Progenitor cell of endocrine pancreas (in vitro differentiated cells): ENCODE data around the gene LHFPL6. TPM values are rescaled to one million over a fixed set of nuclear protein-coding genes. Genes with fewer than 3 reads are reported as not detected.

Experiments
- DNase-seq: peaks from one replicate; pipeline ENCODE4 v3.0.0; 2021; ENCODE audit warnings: low spot score; ENCODE audit not compliant: unreplicated experiment
- H3K27ac Mint-ChIP-seq: 2 replicates; pipeline ENCODE4 v1.8.0; 2021; ENCODE audit warnings: mild to moderate bottlenecking, moderate library complexity, mixed read lengths
- H3K27me3 Mint-ChIP-seq: 2 replicates; pipeline ENCODE4 v1.8.0; 2021; ENCODE audit warnings: mixed read lengths
- H3K36me3 Mint-ChIP-seq: 2 replicates; pipeline ENCODE4 v1.8.0; 2022; ENCODE audit warnings: mixed read lengths; ENCODE audit not compliant: insufficient read depth
- H3K4me1 Mint-ChIP-seq: 2 replicates; pipeline ENCODE4 v1.8.0; 2021; ENCODE audit warnings: low read depth, mixed read lengths
- H3K4me3 Mint-ChIP-seq: 2 replicates; pipeline ENCODE4 v1.8.0; 2021; ENCODE audit warnings: low read depth, mild to moderate bottlenecking, moderate library complexity, mixed read lengths
- H3K9me3 Mint-ChIP-seq: 2 replicates; pipeline ENCODE4 v1.8.0; 2021; ENCODE audit warnings: low read depth, mixed read lengths
- CTCF ChIP-seq: fragments of 200-600 bp; sonication (generic); IDR thresholded peaks from one replicate; pipeline ENCODE4 v1.5.0; 2021; ENCODE audit warnings: antibody characterized with exemption, mild to moderate bottlenecking; ENCODE audit not compliant: unreplicated experiment
- total RNA-seq: library from RNA; stranded (reverse); gene quantifications from 2 replicates; pipeline ENCODE4 v1.2.1, GENCODE V29; 2021

Gene LHFPL6
- total RNA-seq, 1 donor from 2014 or later = 1.0 TPM

- no peak for DNase-seq
- Mint-ChIP-seq H3K27me3 (peaks cover 52% of the 10 kb centered on the region), H3K27ac (no peak overlapping the region), H3K9me3 (no peaks in the 10 kb centered on the region), H3K4me1 (peaks cover 8% of the 10 kb centered on the region), H3K4me3 (no peak overlapping the region), H3K36me3 (no peaks in the 10 kb centered on the region)
- TF ChIP-seq CTCF = no peak
Observed at GRCh38 chr13:39578821-39579291, 24.1 kb downstream of the LHFPL6 start.

GRCh38 chr13:39577838-39578491 is 25.0 kb downstream of the LHFPL6 start:
- DNase-seq = no peak
- Mint-ChIP-seq H3K9me3 (no peaks in the 10 kb centered on the region), H3K27me3 (peaks cover 48% of the 10 kb centered on the region), H3K27ac (no peak overlapping the region), H3K36me3 (no peaks in the 10 kb centered on the region), H3K4me1 (peaks cover 8% of the 10 kb centered on the region), H3K4me3 (no peak overlapping the region)
- no peak for TF ChIP-seq CTCF

GRCh38 chr13:39577203-39577602 is 25.8 kb downstream of the LHFPL6 start:
- H3K36me3 Mint-ChIP-seq = no peaks in the 10 kb centered on the region
- no peaks in the 10 kb centered on the region for H3K9me3 Mint-ChIP-seq
- no peak for TF ChIP-seq CTCF
- H3K4me3 Mint-ChIP-seq = no peak overlapping the region
- peaks cover 8% of the 10 kb centered on the region for H3K4me1 Mint-ChIP-seq
- no peak for DNase-seq
- no peak overlapping the region for H3K27ac Mint-ChIP-seq
- peaks cover 48% of the 10 kb centered on the region for H3K27me3 Mint-ChIP-seq

- no peak for DNase-seq
- TF ChIP-seq CTCF = no peak
Observed at GRCh38 chr13:39575641-39576238, 27.3 kb downstream of the LHFPL6 start.

GRCh38 chr13:39571502-39572092 is 31.4 kb downstream of the LHFPL6 start:
- Mint-ChIP-seq H3K27ac (no peak overlapping the region), H3K36me3 (no peaks in the 10 kb centered on the region)

More at GRCh38 chr13:39575641-39576238, 27.3 kb downstream of the LHFPL6 start:
- Mint-ChIP-seq H3K4me1 (peaks cover 8% of the 10 kb centered on the region), H3K4me3 (no peak overlapping the region), H3K27me3 (peaks cover 38% of the 10 kb centered on the region), H3K9me3 (no peaks in the 10 kb centered on the region), H3K27ac (no peak overlapping the region), H3K36me3 (no peaks in the 10 kb centered on the region)

More at GRCh38 chr13:39571502-39572092, 31.4 kb downstream of the LHFPL6 start:
- no peak for TF ChIP-seq CTCF
- Mint-ChIP-seq H3K4me3 (no peak overlapping the region), H3K4me1 (no peaks in the 10 kb centered on the region), H3K9me3 (no peaks in the 10 kb centered on the region), H3K27me3 (peaks cover 18% of the 10 kb centered on the region)
- no peak for DNase-seq
